Raji (cell line): ENCODE measurements around the gene ROR1.

Experiments
- POLR2A ChIP-seq: IDR thresholded peaks from 2 replicates; pipeline ENCODE4 v1.6.1; 2011; ENCODE audit warnings: low read depth, low read length, control low read depth; ENCODE audit not compliant: insufficient read depth

The ROR1 gene

DNA sequence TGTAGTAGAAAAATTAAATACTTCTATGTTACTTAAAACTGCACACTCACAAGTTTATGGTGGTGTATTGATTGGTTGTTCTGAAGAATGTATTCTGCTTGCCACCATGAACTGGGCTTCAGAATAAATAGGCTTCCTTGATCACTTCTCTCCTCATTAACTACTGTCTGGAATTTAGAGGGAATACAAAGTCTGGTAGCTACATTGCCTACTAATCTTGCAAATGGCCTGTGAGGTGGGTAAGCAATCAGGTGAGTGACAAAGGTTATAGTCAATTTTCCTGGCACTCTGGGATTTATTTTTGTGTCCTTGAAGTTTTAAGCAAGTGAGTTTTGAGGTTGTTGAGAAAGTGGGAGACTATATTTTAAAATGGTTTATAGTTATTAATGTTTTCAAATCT lies 101.8 kb downstream of the ROR1 start:
- no peak for TF ChIP-seq POLR2A

DNA sequence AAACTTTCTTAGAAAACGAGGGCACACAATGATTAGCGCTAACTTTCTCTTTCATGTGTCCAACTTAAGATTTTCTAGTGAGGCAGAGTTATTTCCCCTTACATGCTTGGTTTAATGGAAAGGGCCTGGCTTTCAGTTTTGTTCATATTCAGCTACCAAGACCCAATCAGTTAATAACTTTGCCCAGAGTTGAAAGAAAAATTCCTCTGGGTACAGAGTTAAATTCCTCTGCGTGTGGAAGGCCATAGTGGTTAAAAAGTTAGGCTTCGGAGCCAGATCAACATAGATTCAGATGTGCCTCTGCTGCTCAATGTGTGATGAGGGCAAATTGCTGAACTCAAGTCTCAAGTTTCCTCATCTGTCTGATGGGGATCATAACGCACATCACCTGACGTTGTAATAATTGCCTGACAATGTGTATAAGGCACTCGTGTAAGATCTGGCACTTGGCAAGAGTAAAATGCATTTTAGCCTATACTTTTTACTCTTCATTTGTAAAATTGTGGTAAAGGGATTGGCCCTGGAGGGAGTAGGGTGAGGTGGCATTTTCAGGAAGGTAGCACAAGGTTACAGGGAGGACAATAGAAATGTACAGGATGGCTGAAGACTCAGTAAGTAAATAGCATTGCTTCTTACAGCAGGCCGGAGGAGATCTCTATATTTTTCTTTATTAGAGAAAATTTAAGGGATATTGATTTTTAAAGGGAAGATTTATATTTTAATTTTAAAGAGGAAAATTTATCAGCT lies 103.4 kb downstream of the ROR1 start:
- no peak for TF ChIP-seq POLR2A

DNA sequence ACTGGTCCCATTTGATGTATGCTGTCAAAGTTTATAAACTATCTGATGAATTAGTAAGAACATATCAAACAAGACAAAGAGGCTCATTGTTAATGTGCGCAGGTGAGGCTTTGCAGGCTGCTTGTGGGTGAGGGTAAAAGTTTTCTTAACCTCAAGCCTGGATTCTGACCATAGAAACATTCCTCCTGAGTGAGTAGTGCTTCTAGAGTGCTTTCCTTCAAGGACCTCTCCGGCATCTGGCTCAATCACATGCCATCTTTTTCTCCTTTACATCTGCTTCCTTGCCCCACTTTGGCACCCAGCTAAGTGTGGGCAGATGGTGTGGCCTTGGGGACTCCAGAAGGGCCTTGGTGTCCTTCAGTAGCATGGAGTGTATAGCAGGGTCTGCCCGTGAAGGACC lies 104.0 kb downstream of the ROR1 start:
- TF ChIP-seq POLR2A = no peak

DNA sequence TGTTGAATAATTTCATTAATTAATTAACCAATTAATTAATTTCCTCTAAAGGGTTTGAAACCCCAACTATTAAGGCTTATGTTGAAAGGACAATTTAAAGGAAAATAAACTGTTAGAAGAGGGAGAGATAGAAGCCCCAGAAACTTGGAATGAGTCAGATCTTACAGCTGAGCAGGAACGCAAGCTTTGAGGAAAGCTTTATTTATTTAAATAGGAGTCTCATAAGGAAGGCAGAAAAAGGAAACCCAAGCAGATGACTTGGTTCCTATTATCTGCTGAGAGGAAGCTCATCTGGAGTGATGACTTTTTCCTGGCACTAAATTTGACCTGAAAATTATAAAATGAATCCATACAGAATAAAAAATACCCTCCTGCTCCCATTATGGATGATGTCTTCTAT lies 105.1 kb downstream of the ROR1 start:
- TF ChIP-seq POLR2A = no peak

DNA sequence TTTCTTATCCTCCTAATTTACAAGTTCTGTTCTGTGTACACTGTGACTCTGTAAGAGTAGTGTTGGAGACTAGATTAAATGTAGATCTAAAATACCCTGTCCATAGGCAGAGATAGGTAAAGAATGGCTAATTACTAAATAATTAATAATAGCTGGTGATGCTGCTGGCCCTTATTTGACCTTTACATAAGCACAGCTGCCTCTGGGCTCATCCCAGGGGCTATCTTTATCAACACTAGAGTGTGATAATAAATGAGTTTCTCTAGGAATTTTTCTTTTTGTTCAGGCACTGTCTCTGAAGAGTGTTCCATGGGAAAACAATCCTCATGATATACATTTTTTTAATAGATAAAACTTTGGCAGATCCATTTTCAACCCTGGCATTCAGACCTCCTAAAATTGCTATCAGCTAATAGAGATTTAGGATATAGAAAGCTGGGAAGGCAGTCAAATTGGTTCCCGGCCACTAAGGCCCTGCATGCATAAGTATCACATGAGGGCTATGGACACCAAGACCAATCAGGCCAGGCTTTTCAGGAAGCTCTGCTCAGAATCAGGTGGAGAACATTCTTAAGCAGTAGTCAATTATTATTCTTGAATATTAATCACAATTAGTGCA lies 107.2 kb downstream of the ROR1 start:
- TF ChIP-seq POLR2A = no peak

DNA sequence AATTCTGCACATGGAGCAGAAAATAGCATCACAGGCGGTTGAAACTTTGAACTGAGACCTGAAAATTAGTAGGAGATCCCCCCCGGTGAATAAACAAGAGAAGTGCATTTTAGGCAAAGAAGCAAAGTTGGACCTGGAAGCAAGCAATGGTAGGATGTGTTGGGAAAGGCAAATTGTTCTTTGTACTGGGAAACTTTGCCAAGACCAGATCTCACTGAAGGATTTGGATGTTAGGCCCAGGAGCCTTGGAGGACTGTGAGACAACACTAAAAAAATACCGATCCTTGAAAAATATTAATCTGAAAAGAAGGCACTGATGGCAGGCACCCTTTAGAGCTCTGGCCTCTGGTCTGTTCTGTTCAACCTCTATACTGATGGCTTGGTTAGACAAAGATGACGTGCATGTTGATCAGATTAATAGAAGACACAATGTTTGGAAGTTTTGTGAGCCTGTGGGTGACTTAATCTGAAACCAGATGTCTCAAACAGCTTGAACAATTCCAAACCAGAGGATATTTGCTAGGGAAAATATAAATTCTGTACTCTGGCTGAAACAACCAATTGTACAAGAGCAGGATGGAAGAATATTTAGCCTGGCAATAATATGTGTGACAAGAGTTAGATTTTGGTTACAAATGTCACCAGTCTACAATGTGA lies 108.4 kb downstream of the ROR1 start:
- no peak for TF ChIP-seq POLR2A

DNA sequence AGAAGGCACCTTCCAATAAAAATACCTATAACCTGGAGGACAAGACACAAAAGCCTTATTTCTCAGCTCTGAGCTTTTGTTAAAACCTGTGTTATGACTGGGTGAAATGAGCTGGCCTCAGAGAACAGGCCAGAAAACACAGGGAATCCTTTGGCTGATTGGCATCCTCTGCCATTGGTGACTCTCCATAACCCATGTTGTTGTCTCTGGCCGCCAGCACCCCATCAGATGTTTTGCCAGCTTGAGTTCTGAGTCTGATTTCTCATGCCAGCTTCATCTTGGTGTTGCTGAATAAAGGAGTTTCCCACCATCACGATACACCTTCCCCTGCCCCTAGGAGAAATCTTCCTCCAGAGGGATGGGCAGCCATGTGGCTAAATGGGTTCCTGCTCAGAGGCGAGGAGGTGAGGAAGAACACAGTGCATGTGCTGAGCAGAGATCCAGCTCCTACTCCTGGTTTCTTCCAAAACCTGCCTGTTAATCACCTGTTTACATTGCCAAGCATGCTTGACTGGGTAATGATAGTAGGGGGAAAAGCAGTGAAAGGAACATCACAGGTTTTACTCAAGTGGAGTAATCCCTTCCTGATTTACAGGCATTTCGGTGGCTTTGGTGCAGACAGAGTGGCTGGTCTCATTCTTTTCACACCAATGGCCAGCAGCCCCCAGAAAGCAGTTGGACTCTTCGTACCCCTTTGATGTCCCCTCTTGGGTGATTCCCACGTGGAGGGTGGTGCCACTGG lies 109.8 kb downstream of the ROR1 start:
- TF ChIP-seq POLR2A = no peak

DNA sequence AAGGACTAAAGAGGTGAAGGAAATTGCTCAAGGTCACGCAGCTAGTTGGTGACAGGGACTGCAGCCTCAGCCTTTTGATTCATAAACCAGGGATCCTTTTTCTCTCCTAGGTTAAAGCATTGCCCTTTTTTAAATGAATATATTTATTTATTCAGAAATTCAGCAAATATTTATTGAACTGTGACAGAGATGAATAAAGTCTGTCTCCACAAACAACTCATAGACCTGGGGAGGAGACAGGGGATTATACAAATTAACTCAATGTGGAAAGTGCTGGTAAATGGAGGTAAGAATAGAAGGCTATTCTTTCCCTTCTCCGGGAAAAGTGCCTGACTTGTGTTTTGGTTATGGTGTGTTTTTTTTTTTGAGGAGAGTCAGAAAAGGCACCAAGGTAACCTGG lies 110.7 kb downstream of the ROR1 start:
- no peak for TF ChIP-seq POLR2A

DNA sequence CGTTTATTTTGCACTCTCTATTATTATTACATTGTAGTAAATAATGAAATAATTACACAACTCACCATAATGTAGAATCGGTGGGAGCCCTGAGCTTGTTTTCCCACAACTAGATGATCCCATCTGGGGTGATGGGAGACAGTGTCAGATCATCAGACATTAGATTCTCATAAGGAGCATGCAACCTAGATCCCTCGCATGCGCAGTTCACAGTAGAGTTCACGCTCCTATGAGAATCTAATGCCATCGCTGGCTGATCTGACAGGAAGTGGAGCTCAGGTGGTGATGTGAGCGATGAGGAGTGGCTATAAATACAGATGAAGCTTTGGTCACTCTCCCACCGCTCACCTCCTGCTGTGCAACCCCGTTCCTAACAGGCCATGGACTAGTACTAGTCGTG lies 112.1 kb downstream of the ROR1 start:
- TF ChIP-seq POLR2A = no peak

DNA sequence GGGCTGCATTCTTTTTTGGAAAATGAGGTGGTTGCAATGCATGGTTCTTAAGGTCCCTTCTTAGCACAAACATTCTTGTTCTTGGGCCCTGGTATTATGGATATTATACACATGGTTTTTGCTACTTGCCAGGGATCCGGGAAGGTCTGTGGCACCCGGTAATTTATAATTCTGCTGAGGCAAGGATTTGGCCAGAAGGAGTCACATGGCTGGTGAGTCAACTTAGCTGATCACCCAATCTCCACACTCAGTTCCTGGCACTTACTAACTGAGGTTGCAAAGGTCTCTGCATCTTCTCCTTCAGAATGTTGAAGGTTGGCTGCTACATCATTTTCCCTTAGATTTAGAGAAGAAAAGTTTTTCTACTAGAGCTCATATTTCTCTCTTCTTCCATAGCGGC lies 112.5 kb downstream of the ROR1 start:
- TF ChIP-seq POLR2A = no peak

DNA sequence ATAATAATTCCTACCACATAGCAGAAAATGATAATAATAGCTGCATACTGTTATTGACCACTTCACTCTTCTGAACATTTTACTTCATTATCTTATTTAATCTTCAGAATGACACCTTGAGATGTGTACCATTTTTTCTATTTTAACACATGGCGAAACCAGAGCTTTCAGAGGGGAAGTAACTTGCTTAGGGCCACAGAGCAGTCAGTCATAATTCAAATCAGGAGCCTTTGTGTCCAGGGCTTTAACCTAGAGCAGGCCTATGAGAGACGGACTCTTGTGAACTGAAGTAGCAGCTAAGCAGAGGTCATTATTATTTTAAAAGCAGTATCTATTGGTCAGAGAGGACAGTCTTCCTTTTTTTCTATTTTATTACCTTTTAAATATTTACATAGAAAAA lies 114.0 kb downstream of the ROR1 start:
- TF ChIP-seq POLR2A = no peak

DNA sequence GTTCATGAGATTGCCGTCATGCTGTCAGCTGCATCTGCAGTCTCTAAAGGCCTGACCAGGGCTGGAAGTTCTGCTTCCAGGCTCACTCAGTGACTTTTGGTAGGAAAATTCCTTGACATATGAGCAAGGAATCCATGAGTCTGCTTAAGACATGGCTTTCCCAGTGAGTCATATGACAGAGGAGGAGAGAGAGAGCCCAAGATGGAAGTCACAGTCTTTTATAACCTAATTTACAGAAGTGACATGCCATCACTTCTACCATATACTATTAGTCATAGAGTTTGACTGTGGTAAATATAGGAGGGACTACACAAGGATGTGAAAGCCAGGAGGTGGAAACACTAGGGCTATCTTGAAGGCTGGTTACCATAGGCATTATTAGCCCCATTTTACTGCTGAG lies 115.2 kb downstream of the ROR1 start:
- TF ChIP-seq POLR2A = no peak

DNA sequence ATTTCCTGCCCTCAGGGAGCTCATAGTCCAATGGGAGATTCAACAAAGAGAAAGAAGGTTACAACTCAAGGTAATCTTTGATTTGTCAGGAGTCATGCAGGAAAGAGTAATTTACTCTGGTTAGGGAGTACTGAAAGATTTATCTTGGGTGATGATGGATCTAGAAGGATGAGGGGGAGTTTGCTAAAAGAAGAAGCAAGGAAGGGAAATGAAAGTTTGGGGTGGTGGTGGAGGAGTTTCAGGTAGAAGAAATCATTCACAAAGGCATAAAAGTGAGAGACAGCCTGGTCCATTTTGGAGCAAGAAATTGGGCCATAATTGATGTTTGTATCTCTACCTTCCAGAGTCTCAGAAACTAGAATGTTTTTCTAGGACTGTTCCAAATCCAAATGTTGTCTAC lies 116.7 kb downstream of the ROR1 start:
- TF ChIP-seq POLR2A = no peak

DNA sequence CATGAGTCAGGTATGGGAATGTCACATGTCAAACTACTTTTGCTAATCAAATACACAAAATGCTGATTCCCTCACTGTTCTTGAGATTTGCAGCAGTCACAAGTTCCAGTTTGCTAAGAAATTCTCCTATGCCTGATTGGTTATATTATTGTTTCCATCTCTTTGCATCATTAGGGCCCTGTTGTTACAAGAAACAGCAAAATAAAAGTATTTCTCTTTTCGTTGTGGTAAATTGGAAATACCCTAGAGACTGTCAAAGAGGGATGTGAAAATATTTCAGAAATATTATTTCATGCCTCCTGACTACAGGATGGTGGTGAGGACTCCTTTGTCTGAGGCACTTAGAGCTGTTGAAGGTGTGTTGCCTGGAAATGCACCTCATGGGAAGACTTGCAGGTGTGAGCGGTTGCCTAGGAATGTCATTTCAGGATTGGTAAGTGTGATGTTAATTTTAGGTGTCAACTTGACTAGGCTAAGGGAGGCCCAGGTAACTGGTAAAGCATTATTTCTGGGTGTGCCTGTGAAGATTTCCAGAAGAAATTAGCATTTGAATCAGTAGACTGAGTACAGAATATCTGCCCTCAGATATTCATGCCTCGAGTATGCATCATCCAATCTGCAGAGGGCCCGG lies 117.4 kb downstream of the ROR1 start:
- TF ChIP-seq POLR2A = no peak
